Upper lobe of left lung (tissue), 6 donors: ENCODE results near the gene ZNF546. TPM values are rescaled to one million over a fixed set of nuclear protein-coding genes. Genes with fewer than 3 reads are reported as not detected.

Experiments
- ATAC-seq, 2 donors: fragments of 200-7000 bp; cut with Tn5 transposase; one replicate each; pipeline ENCODE4 v1.9.1; 2022; ENCODE audit warnings: mild to moderate bottlenecking in 2 of 2, moderate library complexity in 2 of 2; ENCODE audit not compliant: low FRiP score in 2 of 2
- DNase-seq, 2 donors: peaks; one replicate each; pipeline ENCODE4 v3.0.0-alpha.2; 2019 to 2020
- H3K27ac ChIP-seq, 4 donors: fragments of 200-600 bp; sonication (generic); one replicate each; pipeline ENCODE4 v1.5.1; 2016 to 2019
- H3K27me3 ChIP-seq, 4 donors: fragments of 200-600 bp; sonication (generic); one replicate each; pipeline ENCODE4 v1.5.1; 2017 to 2019
- H3K36me3 ChIP-seq, 4 donors: fragments of 200-600 bp; sonication (generic); one replicate each; pipeline ENCODE4 v1.5.1; 2016 to 2019
- H3K4me1 ChIP-seq, 4 donors: fragments of 200-600 bp; sonication (generic); one replicate each; pipeline ENCODE4 v1.5.1; 2018 to 2019
- H3K4me3 ChIP-seq, 4 donors: fragments of 200-600 bp; sonication (generic); one replicate each; pipeline ENCODE4 v1.5.1; 2017 to 2019; ENCODE audit warnings: mild to moderate bottlenecking in 2 of 4, moderate library complexity in 1 of 4
- H3K9me3 ChIP-seq, 4 donors: fragments of 200-600 bp; sonication (generic); one replicate each; pipeline ENCODE4 v1.5.1; 2018 to 2019
- EP300 ChIP-seq, 4 donors: sonication (generic); formaldehyde crosslinking; IDR thresholded peaks; one replicate each; pipeline ENCODE4 v1.5.1; 2017; ENCODE audit warnings: antibody characterized with exemption in 4 of 4, control low read depth in 2 of 4
- POLR2A ChIP-seq, 4 donors: fragments of 450-650 bp; IDR thresholded peaks; one replicate each; pipeline ENCODE4 v1.5.1; 2016 to 2017; ENCODE audit warnings: antibody characterized with exemption in 4 of 4, mild to moderate bottlenecking in 2 of 4
- POLR2AphosphoS5 ChIP-seq, 2 donors: sonication (generic); formaldehyde crosslinking; IDR thresholded peaks; one replicate each; pipeline ENCODE4 v1.5.1; 2017; ENCODE audit warnings: antibody characterized with exemption in 2 of 2
- WGBS, 2 donors: methylation state at CpG; one replicate each; pipeline ENCODE4 v1.1.5; 2017 to 2018; 5-methylcytosine and 5-hydroxymethylcytosine counted together
- total RNA-seq, 6 donors: library from RNA; depleted of rRNA in 4 of 6; stranded (reverse); fragments of >200 nt in 4 of 6; gene quantifications; one replicate each; pipeline versions ENCODE4 v1.1.0 to v1.2.1, GENCODE V29; 2016 to 2021
- TF ChIP-seq, protein P1 (sequence below), 6 experiments: fragments of 450-650 bp in 4 of 6; fragments of 200-600 bp in 2 of 6; sonication (generic) in 2 of 6; IDR thresholded peaks; one replicate each; pipeline ENCODE4 v1.5.1; 2016 to 2019; ENCODE audit warnings: antibody characterized with exemption in 6 of 6
- donor health status: DM: no; HTN: no; CAD: no; lungs with moderate emphysema.
- donor health status: DM: no; HTN: yes; CAD: no; lungs with severe emphysema.

ZNF546 gene
- total RNA-seq, 6 donors from 2014 or later, result 2.1 to 6.4 (median 5.0) TPM

- peaks cover 0 to 3% (median 0%) of the 10 kb centered on the region in 4 donors for H3K36me3 ChIP-seq
- H3K4me1 ChIP-seq, result peaks cover 9 to 17% (median 13%) of the 10 kb centered on the region in 4 donors
- DNase-seq, result peak in 1 of 2 donors; percentile 28
- H3K9me3 ChIP-seq, result no peaks in the 10 kb centered on the region
- WGBS, 2 donors, result 10 to 12% methylated on average over 16 to 19 of the region's 19 CpGs
- no peaks in the 10 kb centered on the region for H3K27me3 ChIP-seq
- H3K27ac ChIP-seq, result peak overlapping the region; percentile 82 to 93 (median 89)
- H3K4me3 ChIP-seq, result peak overlapping the region; percentile 57 to 69 (median 64)
- TF ChIP-seq POLR2AphosphoS5 (IDR thresholded peaks at IDR 0.05) (no peak), POLR2A (IDR thresholded peaks at IDR 0.05) (no peak), EP300 (IDR thresholded peaks at IDR 0.05) (no peak)
- TF ChIP-seq, protein P1, sequence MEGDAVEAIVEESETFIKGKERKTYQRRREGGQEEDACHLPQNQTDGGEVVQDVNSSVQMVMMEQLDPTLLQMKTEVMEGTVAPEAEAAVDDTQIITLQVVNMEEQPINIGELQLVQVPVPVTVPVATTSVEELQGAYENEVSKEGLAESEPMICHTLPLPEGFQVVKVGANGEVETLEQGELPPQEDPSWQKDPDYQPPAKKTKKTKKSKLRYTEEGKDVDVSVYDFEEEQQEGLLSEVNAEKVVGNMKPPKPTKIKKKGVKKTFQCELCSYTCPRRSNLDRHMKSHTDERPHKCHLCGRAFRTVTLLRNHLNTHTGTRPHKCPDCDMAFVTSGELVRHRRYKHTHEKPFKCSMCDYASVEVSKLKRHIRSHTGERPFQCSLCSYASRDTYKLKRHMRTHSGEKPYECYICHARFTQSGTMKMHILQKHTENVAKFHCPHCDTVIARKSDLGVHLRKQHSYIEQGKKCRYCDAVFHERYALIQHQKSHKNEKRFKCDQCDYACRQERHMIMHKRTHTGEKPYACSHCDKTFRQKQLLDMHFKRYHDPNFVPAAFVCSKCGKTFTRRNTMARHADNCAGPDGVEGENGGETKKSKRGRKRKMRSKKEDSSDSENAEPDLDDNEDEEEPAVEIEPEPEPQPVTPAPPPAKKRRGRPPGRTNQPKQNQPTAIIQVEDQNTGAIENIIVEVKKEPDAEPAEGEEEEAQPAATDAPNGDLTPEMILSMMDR (IDR thresholded peaks at IDR 0.05), result no peak
- ATAC-seq, result peak; percentile 64 to 69
Observed at GRCh38 chr19:39996218-39996810, 546 bp upstream of the ZNF546 start.

GRCh38 chr19:39997638-39998216 lies 867 bp downstream of the ZNF546 start:
- peak overlapping the region; percentile 57 to 69 (median 64) for H3K4me3 ChIP-seq
- no peaks in the 10 kb centered on the region for H3K27me3 ChIP-seq
- H3K4me1 ChIP-seq, result peaks cover 9 to 17% (median 13%) of the 10 kb centered on the region in 4 donors
- peaks cover 0 to 3% (median 0%) of the 10 kb centered on the region in 4 donors for H3K36me3 ChIP-seq
- WGBS, 2 donors, result 80 to 88% methylated on average over 5 of the region's 5 CpGs
- H3K9me3 ChIP-seq, result no peaks in the 10 kb centered on the region
- TF ChIP-seq, protein P1 (IDR thresholded peaks at IDR 0.05), result no peak
- no peak for TF ChIP-seq POLR2A (IDR thresholded peaks at IDR 0.05)
- TF ChIP-seq POLR2AphosphoS5 (IDR thresholded peaks at IDR 0.05), result no peak
- TF ChIP-seq EP300 (IDR thresholded peaks at IDR 0.05), result no peak
- DNase-seq, result no peak
- H3K27ac ChIP-seq, result peak overlapping the region; percentile 82 to 93 (median 89)
- no peak for ATAC-seq

- H3K27ac ChIP-seq, result no peak overlapping the region
- no peak for TF ChIP-seq POLR2AphosphoS5 (IDR thresholded peaks at IDR 0.05)
- TF ChIP-seq, protein P1 (IDR thresholded peaks at IDR 0.05), result no peak
- no peak for TF ChIP-seq POLR2A (IDR thresholded peaks at IDR 0.05)
- TF ChIP-seq EP300 (IDR thresholded peaks at IDR 0.05), result no peak
- H3K9me3 ChIP-seq, result no peaks in the 10 kb centered on the region
- H3K4me3 ChIP-seq, result no peak overlapping the region
- ATAC-seq (no peak), DNase-seq (no peak)
- peaks cover 9 to 17% (median 13%) of the 10 kb centered on the region in 4 donors for H3K4me1 ChIP-seq
- peaks cover 0 to 3% (median 0%) of the 10 kb centered on the region in 4 donors for H3K36me3 ChIP-seq
- H3K27me3 ChIP-seq, result no peaks in the 10 kb centered on the region
- 82 to 96% methylated on average over 4 of the region's 4 CpGs for WGBS, 2 donors
Observed at GRCh38 chr19:39998501-39998900, 1.6 kb downstream of the ZNF546 start.

DNA sequence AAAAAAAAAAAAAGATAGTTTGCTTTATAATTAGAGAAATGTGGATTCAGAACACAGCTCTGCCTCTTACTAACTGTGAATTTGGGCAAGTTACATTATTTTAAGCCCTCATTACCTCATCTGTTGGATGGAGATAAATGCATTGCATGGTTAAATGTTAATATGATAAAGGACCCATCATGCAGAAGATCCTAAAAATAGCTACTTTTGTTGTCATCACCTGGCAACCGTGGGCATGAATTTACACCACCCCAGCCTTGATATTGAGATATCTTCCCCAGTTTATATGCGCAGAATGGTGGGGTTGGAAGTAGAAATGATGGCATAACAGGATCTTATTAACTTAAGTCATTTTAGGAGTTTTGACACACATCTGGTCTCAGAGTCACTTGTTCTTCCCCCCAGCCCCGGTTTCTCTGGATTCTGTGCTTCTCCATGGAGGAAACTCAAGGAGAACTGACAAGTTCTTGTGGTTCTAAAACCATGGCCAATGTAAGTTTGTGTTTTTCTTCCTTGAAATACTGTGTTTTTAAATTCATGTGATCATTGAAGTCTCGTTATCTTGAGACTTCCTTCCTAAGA lies 8.9 kb downstream of the ZNF546 start:
- no peak for TF ChIP-seq POLR2A (IDR thresholded peaks at IDR 0.05)
- TF ChIP-seq POLR2AphosphoS5 (IDR thresholded peaks at IDR 0.05), result no peak
- no peak for TF ChIP-seq EP300 (IDR thresholded peaks at IDR 0.05)
- TF ChIP-seq, protein P1 (IDR thresholded peaks at IDR 0.05), result no peak
- ATAC-seq (no peak), DNase-seq (no peak)
- Histone ChIP-seq H3K9me3 (peaks cover 0 to 10% (median 1%) of the 10 kb centered on the region in 4 donors), H3K27me3 (no peaks in the 10 kb centered on the region), H3K36me3 (peaks cover 14 to 39% (median 28%) of the 10 kb centered on the region in 4 donors), H3K27ac (no peak overlapping the region), H3K4me3 (no peak overlapping the region), H3K4me1 (no peaks in the 10 kb centered on the region)
- 79 to 83% methylated on average over 4 of the region's 4 CpGs for WGBS, 2 donors
